ENCODE results near the gene FBXO48.

The FBXO48 gene

GRCh38 chr2:68411397-68412126 lies 55.5 kb downstream of the FBXO48 start:
- no peak for DNase-seq
